ENCODE measurements around the gene SPATA31A6.
"Not testable (repeated sequence)": the region's sequence is repeated elsewhere in the genome, so short reads cannot be mapped to it uniquely, and the experiment has no call there.

Gene SPATA31A6

GRCh38 chr9:42183359-42183758 lies at the start of gene SPATA31A6:
Gene SPATA31A6 (plus strand): TSS chr9:42183659. CDS start chr9:42183688, 29 bp downstream.
- DNase-seq: not testable (repeated sequence)

GRCh38 chr9:42160299-42160698 lies 23.2 kb upstream of the SPATA31A6 start:
- DNase-seq: not testable (repeated sequence)

DNA sequence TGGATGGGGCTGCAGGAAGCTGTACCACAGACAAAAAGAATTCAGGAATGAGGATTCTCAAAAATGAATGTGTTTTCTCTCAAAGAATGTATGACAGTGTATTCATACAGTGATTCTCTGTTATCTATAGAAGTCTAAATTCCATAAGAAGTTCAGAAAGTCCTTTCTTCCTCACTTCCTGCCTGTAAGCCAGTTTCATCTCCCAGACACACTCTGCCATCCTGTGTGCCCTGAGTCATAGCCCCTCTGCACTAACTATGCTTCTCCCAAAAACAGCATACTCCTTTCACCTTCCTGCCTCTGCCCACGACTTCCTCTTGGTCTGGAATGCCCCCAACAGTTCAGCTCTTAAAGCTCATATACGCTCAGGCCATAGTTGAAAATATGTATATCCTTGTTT lies 36.4 kb downstream of the SPATA31A6 start:
- DNase-seq: not testable (repeated sequence)

DNA sequence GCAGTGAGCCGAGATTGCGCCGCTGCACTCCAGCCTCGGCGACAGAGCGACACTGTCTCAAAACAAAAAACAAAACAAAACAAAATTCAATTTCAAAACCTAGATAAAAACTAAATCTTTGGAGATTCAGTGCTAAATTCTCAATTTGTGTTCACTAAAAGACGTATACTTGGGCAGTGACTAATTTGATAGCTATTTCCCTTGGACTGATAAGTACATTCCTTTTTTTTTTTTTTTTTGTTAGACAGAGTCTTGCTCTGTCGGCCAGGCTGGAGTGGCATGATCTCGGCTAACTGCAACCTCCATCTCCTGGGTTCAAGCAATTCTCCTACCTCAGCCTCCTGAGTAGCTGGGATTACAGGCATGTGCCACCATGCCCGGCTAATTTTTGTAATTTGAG lies 39.8 kb downstream of the SPATA31A6 start:
- DNase-seq: not testable (repeated sequence)

GRCh38 chr9:42233031-42233430 lies 49.6 kb downstream of the SPATA31A6 start:
- not testable (repeated sequence) for DNase-seq

GRCh38 chr9:42234610-42235009 lies 51.2 kb downstream of the SPATA31A6 start:
- DNase-seq: not testable (repeated sequence)

DNA sequence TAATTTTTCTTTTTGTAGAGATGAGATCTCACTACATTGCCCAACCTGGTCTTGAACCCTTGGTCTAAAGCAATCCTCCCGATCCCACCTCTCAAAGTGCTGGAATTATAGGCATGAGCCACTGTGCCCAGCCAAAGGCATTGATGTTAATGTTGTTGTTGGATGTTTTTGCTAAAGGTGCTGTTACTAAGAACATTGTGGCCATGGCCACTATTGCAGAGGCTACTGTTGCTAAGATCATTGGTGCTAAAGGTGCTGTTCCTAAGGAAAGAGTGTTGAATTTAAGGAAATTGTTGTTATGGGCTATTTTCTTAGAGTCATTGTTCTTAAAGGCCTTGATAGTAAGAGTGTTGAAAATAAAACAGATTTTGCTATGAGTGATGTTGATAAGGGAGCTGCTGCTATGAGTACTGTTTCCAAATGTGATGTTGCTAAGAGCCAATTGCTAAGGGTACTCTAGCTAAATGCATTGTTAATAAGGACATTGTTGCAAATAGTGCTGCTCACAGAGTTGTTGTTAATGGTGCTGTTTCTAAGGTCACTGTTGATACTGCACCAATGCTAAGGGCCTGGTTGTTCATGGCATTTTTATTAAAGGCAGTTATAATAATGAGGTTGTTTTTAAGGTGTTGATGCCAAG lies 52.0 kb downstream of the SPATA31A6 start:
- not testable (repeated sequence) for DNase-seq

DNA sequence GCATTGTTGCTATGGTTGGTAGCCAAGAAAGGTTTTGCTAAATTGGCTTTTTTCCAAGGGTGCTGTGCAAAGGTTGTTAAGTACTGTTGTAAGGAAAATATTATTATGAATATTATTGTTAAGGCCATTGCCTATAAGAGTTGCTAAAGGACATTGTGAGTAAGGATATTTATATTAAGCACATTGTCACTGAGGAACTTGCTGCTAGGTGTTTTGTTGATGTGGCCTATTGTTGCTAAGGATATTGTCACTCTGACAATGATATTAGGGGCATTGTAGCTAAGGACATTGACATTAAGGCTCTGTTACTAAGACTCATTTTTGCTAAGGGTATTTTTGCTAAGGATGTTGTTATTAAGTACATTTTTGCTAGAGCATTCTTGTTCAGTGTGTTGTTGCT lies 52.6 kb downstream of the SPATA31A6 start:
- DNase-seq: not testable (repeated sequence)

DNA sequence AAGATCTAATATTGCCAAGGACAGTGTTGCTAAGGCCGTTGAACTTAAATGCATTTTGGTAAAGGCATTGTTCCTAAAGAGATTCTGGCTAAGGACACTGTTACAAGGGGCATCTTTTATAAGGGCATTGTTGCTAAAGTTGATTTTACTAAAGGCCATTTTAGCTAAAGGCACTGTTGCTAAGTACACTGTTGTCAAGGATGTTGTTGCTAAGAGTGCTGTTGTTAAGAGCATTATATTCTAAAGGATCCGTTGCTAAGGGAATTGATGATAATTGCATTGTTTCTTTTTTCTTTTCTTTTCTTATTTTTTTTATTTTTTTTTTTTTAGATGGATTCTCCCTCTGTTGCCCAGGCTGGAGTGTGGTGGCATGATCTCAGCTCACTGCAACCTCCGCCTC lies 53.9 kb downstream of the SPATA31A6 start:
- DNase-seq: not testable (repeated sequence)

DNA sequence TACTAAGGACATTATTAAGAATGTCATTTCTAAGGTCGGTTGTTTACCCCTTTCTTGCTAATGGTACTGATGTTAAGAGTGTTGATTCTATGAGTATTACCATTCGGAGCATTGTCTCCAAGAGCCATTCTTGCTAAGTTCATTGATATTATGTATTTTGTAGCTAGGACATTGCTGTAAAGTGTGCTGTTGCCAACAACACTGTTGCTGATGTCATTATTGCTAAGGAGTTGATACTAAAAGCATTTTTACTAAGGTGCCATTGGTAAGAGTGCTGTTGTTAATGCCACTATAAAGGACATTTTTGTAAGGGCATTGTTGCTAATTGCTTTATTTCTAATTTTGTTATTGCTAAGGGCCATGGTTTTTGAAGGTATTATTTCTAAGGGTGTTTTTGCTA lies 55.4 kb downstream of the SPATA31A6 start:
- DNase-seq: not testable (repeated sequence)
